ENCODE data around the gene RPRD1B. TPM values are rescaled to one million over a fixed set of nuclear protein-coding genes. Genes with fewer than 3 reads are reported as not detected.
A peak's percentile ranks its signal among the peaks of the same experiment; 100 is the strongest.

Gene RPRD1B
- total and polyA plus RNA-seq, 2 of the 13 experiments (the other 11 are each of a cell fraction or from before 2014, with no cell fraction given) = 31.1 to 41.5 TPM

DNA sequence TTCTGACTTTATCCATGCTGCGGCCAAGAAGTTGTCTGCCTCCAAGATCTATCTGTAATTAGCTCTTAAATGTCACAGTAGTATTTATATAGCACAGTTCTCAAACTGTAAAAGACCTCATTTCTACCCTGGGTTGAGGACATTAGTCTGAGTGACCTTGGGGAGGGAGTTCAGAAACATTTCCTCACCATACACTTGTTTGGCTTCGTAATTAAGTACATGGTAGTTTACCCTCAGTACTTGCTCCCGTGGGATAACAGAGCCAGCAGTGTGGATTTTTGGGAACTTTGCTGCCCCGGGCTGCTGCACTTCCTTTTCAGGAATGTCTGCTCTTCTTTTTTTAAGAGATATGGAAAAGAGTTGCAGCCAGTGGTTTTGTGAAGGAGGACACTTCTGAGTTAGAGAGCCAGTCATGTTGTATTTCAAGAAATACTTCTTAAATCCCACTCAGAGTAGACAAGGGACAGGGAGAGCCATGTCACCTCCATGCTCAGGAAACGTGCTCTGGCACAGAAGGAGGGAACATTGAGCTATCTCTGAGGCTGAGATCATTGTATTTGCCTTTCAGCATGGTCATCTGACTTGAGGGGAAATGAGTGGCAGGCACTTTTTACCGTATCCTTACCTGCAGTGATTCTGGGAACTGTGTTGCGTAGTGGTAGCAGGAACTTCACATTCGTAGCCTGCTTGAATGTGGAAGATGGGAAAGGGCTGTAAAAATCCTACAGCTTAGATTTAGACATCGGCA is 33.6 kb downstream of the RPRD1B start:
- peaks cover 9% of the 10 kb centered on the region for H3K4me1 ChIP-seq (ENCODE audit: insufficient read depth, low read length)
- H3K9ac ChIP-seq (ENCODE audit: insufficient read depth, low read depth, low read length) = no peak overlapping the region
- no peaks in the 10 kb centered on the region for H3K9me3 ChIP-seq (ENCODE audit: low read length)
- intact Hi-C loops (cut with micrococcal nuclease; ENCODE audit: unreplicated experiment) = no loop called here
- ChIA-PET POLR2A (interaction anchor here (1.8 kb wide), 1 partner anchor 77 kb away, joined by 4 read pairs; no protein-coding TSS in a partner anchor), CTCF (ENCODE audit: low intra/inter-chr PET ratio, low total read pairs) (interaction anchor here (1.1 kb wide), 1 partner anchor 156 kb away, joined by 3 read pairs; no protein-coding TSS in a partner anchor)
- no peak for FAIRE-seq
- WGBS (ENCODE audit: low lambda C conversion rate) = 88% methylated on average over 9 of the region's 9 CpGs
- ATAC-seq = peak; percentile 66
- DNase-seq (ENCODE audit: low spot score) = no peak
- no TSS peak for BruUV-seq (replicated peaks)
- H4K20me1 ChIP-seq (ENCODE audit: insufficient read depth, low read length) = no peaks in the 10 kb centered on the region
- no peak overlapping the region for H2AFZ ChIP-seq (ENCODE audit: low read length)
- no peak for TF ChIP-seq ZMAT3 (CRISPR knock-in tag; conservative IDR thresholded peaks at IDR 0.05)
- TF ChIP-seq ZNF230 (CRISPR knock-in tag; IDR thresholded peaks at IDR 0.05) = no peak
- TF ChIP-seq ZNF329 (CRISPR knock-in tag; IDR thresholded peaks at IDR 0.05; ENCODE audit: low read depth) = no peak
- TF ChIP-seq ZFY (CRISPR knock-in tag; IDR thresholded peaks at IDR 0.05) = no peak
- TF ChIP-seq ZFP1 (CRISPR knock-in tag; IDR thresholded peaks at IDR 0.05) = no peak
- TF ChIP-seq, protein P1, sequence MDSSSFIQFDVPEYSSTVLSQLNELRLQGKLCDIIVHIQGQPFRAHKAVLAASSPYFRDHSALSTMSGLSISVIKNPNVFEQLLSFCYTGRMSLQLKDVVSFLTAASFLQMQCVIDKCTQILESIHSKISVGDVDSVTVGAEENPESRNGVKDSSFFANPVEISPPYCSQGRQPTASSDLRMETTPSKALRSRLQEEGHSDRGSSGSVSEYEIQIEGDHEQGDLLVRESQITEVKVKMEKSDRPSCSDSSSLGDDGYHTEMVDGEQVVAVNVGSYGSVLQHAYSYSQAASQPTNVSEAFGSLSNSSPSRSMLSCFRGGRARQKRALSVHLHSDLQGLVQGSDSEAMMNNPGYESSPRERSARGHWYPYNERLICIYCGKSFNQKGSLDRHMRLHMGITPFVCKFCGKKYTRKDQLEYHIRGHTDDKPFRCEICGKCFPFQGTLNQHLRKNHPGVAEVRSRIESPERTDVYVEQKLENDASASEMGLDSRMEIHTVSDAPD (CRISPR knock-in tag; IDR thresholded peaks at IDR 0.05) = no peak
- TF ChIP-seq REXO4 (CRISPR knock-in tag; IDR thresholded peaks at IDR 0.05; ENCODE audit: borderline replicate concordance) = no peak
- TF ChIP-seq SOX13 (IDR thresholded peaks at IDR 0.05) = no peak
- TF ChIP-seq SOX13 (CRISPR knock-in tag; conservative IDR thresholded peaks at IDR 0.05 in 1 of 2, IDR thresholded peaks at IDR 0.05 in 1 of 2) = no peak
- TF ChIP-seq ZNF251 (CRISPR knock-in tag; IDR thresholded peaks at IDR 0.05) = no peak
- no peak for TF ChIP-seq CHCHD3 (CRISPR knock-in tag; IDR thresholded peaks at IDR 0.05)
- no peak overlapping the region for H3K4me3 ChIP-seq (replicated peaks in 1 of 3; ENCODE audit: insufficient read depth in 1 of 3, low read depth in 2 of 3, low read length in 3 of 3)
- no peaks in the 10 kb centered on the region for H3K79me2 ChIP-seq (ENCODE audit: insufficient read depth, low read length)
- peaks cover 59 to 96% of the 10 kb centered on the region in 2 experiments for H3K36me3 ChIP-seq (replicated peaks in 1 of 2; ENCODE audit: control insufficient read depth in 1 of 2, insufficient read depth in 2 of 2, low read length in 2 of 2)
- no peaks in the 10 kb centered on the region for H3K27me3 ChIP-seq (ENCODE audit: control insufficient read depth in 1 of 2, insufficient read depth in 2 of 2, low read length in 2 of 2)
- in situ Hi-C loops (cut with HindIII; ENCODE audit: extremely low pct_ligation_motif_present, low pct_unique_long_range_greater_than_20kb) = loop anchor here (25.0 kb wide), 1 partner anchor 345 kb away; no protein-coding TSS in a partner anchor
- peak overlapping the region; percentile 8 for H3K27ac ChIP-seq (ENCODE audit: extremely low read length, insufficient read depth, low read length)
- no peak overlapping the region for H3K4me2 ChIP-seq (ENCODE audit: low read depth, low read length)
